B cell (primary cell): ENCODE data around the gene CCDC178.

Experiments used
- CTCF ChIP-seq: fragments of 200-600 bp; IDR thresholded peaks from one replicate; pipeline ENCODE4 v1.8.0; 2022; ENCODE audit warnings: antibody characterized with exemption, mild to moderate bottlenecking
- EZH2 ChIP-seq: IDR thresholded peaks from 2 replicates; pipeline ENCODE4 v1.6.1; 2012; ENCODE audit warnings: borderline replicate concordance, low read depth, mild to moderate bottlenecking, moderate library complexity, low read length; ENCODE audit not compliant: insufficient read depth, poor library complexity, severe bottlenecking

GRCh38 chr18:32983721-32984120 is 456.8 kb downstream of the CCDC178 start:
- TF ChIP-seq CTCF = no peak
- TF ChIP-seq EZH2 = no peak
